ENCODE measurements around the gene ATG101.

DNA sequence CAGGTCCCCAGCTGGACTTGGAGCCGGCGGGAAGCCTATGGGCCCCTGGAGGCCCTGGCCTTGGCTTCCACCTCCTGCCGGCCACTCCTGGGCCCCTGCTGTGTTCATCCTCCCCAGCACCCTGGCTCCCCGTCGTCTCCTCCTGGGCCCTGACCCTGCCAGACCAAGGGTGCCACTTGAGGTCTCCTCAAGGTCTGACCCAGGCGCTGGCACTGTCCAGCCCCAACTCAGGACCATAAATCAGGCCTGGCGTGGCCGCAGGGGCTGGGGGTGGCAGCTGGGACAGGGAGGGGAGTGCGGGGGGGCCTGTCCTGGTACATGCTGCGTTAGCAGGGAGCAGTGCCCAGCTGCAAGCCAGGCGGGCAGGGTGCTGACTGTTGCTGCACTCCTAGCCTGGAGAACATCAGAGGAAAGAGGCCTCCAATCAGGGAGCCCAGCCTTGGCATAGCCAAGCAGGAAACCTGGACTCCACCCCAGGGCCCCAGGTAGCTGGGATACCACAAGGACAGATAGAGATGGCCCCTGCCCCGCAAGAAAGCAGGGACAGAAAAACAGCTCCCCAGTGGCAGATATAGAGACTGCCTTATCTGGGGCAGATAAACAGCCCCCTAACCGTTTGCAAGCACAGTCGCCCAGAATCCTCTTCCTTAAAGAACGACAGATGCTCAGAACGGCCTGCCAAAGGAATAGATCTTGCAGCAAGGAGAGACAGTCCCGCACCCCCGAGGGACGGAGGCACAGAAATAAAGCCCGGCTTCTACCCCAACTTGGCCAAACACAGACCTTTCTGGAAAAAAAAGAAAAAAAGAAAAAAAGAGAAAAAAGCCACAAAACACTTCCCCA lies 6.5 kb upstream of the ATG101 start:
- TF ChIP-seq ZBTB33 (IDR thresholded peaks at IDR 0.05; ENCODE audit: borderline replicate concordance, low read depth) (no peak), RCOR1 (IDR thresholded peaks at IDR 0.05; ENCODE audit: low read length) (no peak), CHD2 (IDR thresholded peaks at IDR 0.05; ENCODE audit: low read length, partially characterized antibody) (no peak), FOXJ3 (CRISPR knock-in tag; IDR thresholded peaks at IDR 0.05) (no peak), SMC3 (IDR thresholded peaks at IDR 0.05; ENCODE audit: low read depth, low read length) (no peak)
- TF ChIP-seq, protein P1, sequence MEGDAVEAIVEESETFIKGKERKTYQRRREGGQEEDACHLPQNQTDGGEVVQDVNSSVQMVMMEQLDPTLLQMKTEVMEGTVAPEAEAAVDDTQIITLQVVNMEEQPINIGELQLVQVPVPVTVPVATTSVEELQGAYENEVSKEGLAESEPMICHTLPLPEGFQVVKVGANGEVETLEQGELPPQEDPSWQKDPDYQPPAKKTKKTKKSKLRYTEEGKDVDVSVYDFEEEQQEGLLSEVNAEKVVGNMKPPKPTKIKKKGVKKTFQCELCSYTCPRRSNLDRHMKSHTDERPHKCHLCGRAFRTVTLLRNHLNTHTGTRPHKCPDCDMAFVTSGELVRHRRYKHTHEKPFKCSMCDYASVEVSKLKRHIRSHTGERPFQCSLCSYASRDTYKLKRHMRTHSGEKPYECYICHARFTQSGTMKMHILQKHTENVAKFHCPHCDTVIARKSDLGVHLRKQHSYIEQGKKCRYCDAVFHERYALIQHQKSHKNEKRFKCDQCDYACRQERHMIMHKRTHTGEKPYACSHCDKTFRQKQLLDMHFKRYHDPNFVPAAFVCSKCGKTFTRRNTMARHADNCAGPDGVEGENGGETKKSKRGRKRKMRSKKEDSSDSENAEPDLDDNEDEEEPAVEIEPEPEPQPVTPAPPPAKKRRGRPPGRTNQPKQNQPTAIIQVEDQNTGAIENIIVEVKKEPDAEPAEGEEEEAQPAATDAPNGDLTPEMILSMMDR (IDR thresholded peaks at IDR 0.05), result no peak

All from SK-N-SH (cell line).